ENCODE data around the gene CAPN1. TPM values are rescaled to one million over a fixed set of nuclear protein-coding genes. Genes with fewer than 3 reads are reported as not detected.

CAPN1 gene
- total and polyA plus RNA-seq, 2 of the 4 experiments (the other 2 are of a cell fraction): 110 to 182 TPM

GRCh38 chr11:65185869-65186341 is 4.2 kb downstream of the CAPN1 start:
- POLR2A ChIA-PET (ENCODE audit: unreplicated experiment): no interaction called here
- Histone ChIP-seq H4K20me1 (ENCODE audit: insufficient read depth, low read length) (peaks cover 9% of the 10 kb centered on the region), H2BK120ac (ENCODE audit: low read depth, low read length) (no peak overlapping the region)

More at GRCh38 chr11:65185869-65186341, 4.2 kb downstream of the CAPN1 start:
- dilution Hi-C loops (cut with HindIII; ENCODE audit: low sequenced_read_pairs, unreplicated experiment): no loop called here
- 98% methylated on average over 5 of the region's 18 CpGs; no CpG with 5 or more reads in 1 of the 2 experiments for WGBS, 2 experiments (ENCODE audit: extremely low coverage in 2 of 2, insufficient read length in 1 of 2)
- intact Hi-C loops (cut with micrococcal nuclease): no loop called here
- H2AK9ac ChIP-seq (replicated peaks; ENCODE audit: low read depth, low read length, poor library complexity): no peak overlapping the region
- no peak overlapping the region for H2AFZ ChIP-seq (replicated peaks; ENCODE audit: low read length, poor library complexity)
- CTCF ChIA-PET: no interaction called here
- no peak overlapping the region for H3K18ac ChIP-seq (ENCODE audit: low read depth, low read length)
- no peak overlapping the region for H4K91ac ChIP-seq (ENCODE audit: insufficient read depth, low read depth, low read length)
- H3K56ac ChIP-seq (ENCODE audit: extremely low read depth, insufficient read depth, low read length): no peak overlapping the region
- no peak overlapping the region for H3K9ac ChIP-seq (ENCODE audit: low read depth, low read length)
- no peak overlapping the region for H2BK15ac ChIP-seq (ENCODE audit: low read depth, low read length)
- no peak overlapping the region for H3K23ac ChIP-seq (ENCODE audit: low read depth, low read length)
- H3K4me2 ChIP-seq (ENCODE audit: low read depth, low read length): no peak overlapping the region
- TF ChIP-seq CEBPB (IDR thresholded peaks at IDR 0.05; ENCODE audit: low read depth, low read length): peak; percentile 65
- TF ChIP-seq RCOR1 (IDR thresholded peaks at IDR 0.05; ENCODE audit: insufficient replicate concordance, low read length): no peak
- TF ChIP-seq RAD21 (IDR thresholded peaks at IDR 0.05; ENCODE audit: low read length): no peak
- DNase-seq: no peak
- peaks cover 8% of the 10 kb centered on the region for H3K4me1 ChIP-seq (ENCODE audit: control insufficient read depth, insufficient read depth, low read length)
- no peak overlapping the region for H3K4ac ChIP-seq (ENCODE audit: low read depth, low read length)
- no peak overlapping the region for H3K4me3 ChIP-seq (ENCODE audit: insufficient read depth, low read depth, low read length)
- H2AK5ac ChIP-seq (ENCODE audit: low read depth, low read length): no peak overlapping the region
- no peaks in the 10 kb centered on the region for H3K27me3 ChIP-seq (ENCODE audit: control insufficient read depth, insufficient read depth, low read length)
- H3K27ac ChIP-seq (ENCODE audit: insufficient read depth, low read length): no peak overlapping the region
- no peaks in the 10 kb centered on the region for H3K9me3 ChIP-seq (ENCODE audit: control insufficient read depth, insufficient read depth, low read length)
- peaks cover 58% of the 10 kb centered on the region for H3K36me3 ChIP-seq (ENCODE audit: control insufficient read depth, insufficient read depth, low read length)
- no peak overlapping the region for H3K14ac ChIP-seq (replicated peaks; ENCODE audit: low read depth, low read length)
- H3K79me1 ChIP-seq (ENCODE audit: low read depth in 1 of 2, low read length in 2 of 2): peaks cover 39 to 69% of the 10 kb centered on the region in 2 experiments
- H4K5ac ChIP-seq (ENCODE audit: low read depth, low read length): no peak overlapping the region
- ATAC-seq (ENCODE audit: low read depth): no peak
- in situ Hi-C loops (cut with MboI; ENCODE audit: low sequenced_read_pairs): no loop called here
- H2BK20ac ChIP-seq (ENCODE audit: low read depth, low read length): no peak overlapping the region
- no TSS peak for BruUV-seq (replicated peaks)
- no peak overlapping the region for H2BK5ac ChIP-seq (ENCODE audit: low read depth, low read length, poor library complexity, severe bottlenecking)
- H4K8ac ChIP-seq (ENCODE audit: low read depth in 2 of 2, low read length in 2 of 2): no peak overlapping the region
- H3K9me1 ChIP-seq (ENCODE audit: insufficient read depth, low read length): 0 out of 2 replicates have a peak, but pooled peaks cover 4% of the 10 kb centered on the region
